HUES48 (cell line): ENCODE results near the gene MED27.

Experiments used
- H3K27ac ChIP-seq: one replicate; pipeline ENCODE4 v1.7.0; 2013; ENCODE audit warnings: low read depth, low read length, inconsistent platforms
- H3K27me3 ChIP-seq: 2 replicates; pipeline ENCODE4 v1.6.1; 2013; ENCODE audit warnings: mild to moderate bottlenecking, low read length; ENCODE audit not compliant: control insufficient read depth, insufficient read depth
- H3K36me3 ChIP-seq: 2 replicates; pipeline ENCODE4 v1.6.1; 2013; ENCODE audit warnings: low read length; ENCODE audit not compliant: control insufficient read depth, insufficient read depth
- H3K4me1 ChIP-seq: 2 replicates; pipeline ENCODE4 v1.6.1; 2013; ENCODE audit warnings: mild to moderate bottlenecking, low read length; ENCODE audit not compliant: control insufficient read depth, insufficient read depth
- H3K4me3 ChIP-seq: 2 replicates; pipeline ENCODE4 v1.5.1; 2013; ENCODE audit warnings: mild to moderate bottlenecking, low read depth, low read length
- H3K9ac ChIP-seq: 2 replicates; pipeline ENCODE4 v1.6.1; 2013; ENCODE audit warnings: mild to moderate bottlenecking, low read depth, low read length, moderate library complexity
- H3K9me3 ChIP-seq: 2 replicates; pipeline ENCODE4 v1.6.1; 2013; ENCODE audit warnings: low read length; ENCODE audit not compliant: control insufficient read depth, insufficient read depth

Gene MED27

DNA sequence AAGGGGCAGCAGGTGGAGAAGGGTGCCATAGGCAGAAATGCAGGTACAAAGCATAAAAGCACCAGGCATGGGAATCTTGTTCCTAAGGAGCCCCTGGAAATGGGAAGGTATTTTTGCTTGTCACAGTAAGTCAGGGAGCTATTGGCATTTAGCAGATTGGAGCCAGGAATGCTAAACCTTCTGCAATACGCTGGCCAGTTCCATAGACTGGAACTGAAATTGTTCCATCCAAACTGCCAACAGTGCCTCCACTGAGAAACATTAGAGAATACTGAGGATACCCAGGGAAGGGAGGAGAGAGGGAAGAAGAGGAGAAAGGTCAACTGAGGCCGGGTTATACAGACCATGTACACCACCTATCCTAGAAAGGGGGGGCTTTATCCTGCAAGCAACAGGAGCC, 162.7 kb downstream of the MED27 start:
- Histone ChIP-seq H3K27me3 (no peaks in the 10 kb centered on the region), H3K9ac (no peak overlapping the region), H3K36me3 (no peaks in the 10 kb centered on the region), H3K4me3 (no peak overlapping the region), H3K9me3 (no peaks in the 10 kb centered on the region), H3K4me1 (0 out of 2 replicates have a peak, but pooled peaks cover 3% of the 10 kb centered on the region), H3K27ac (no peak overlapping the region)

GRCh38 chr9:131915181-131915580, 164.5 kb downstream of the MED27 start:
- Histone ChIP-seq H3K27me3 (no peaks in the 10 kb centered on the region), H3K9ac (no peak overlapping the region)

DNA sequence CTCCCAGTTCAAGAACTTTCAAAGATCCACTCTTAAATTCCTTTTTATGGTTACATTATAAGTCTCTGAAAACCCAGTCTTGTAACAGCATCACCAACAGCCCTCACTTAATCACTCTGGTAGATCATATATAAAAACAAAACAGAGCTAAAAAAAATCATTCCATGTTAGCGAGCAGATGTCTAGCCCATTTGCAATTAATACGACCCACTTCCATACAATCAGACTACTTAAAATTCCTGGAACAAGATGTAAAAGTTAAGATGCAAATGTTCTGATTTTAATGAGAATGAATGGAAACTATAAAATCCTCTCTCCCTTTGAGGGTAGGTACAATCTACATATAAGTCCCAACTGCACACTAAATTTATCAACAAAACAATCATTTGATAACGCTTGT, 167.0 kb downstream of the MED27 start:
- Histone ChIP-seq H3K9me3 (no peaks in the 10 kb centered on the region), H3K36me3 (no peaks in the 10 kb centered on the region), H3K4me1 (peaks cover 11% of the 10 kb centered on the region), H3K4me3 (no peak overlapping the region), H3K9ac (no peak overlapping the region), H3K27ac (no peak overlapping the region), H3K27me3 (no peaks in the 10 kb centered on the region)

More at GRCh38 chr9:131915181-131915580, 164.5 kb downstream of the MED27 start:
- peaks cover 9% of the 10 kb centered on the region for H3K4me1 ChIP-seq
- no peaks in the 10 kb centered on the region for H3K9me3 ChIP-seq
- no peak overlapping the region for H3K4me3 ChIP-seq
- no peak overlapping the region for H3K27ac ChIP-seq
- no peaks in the 10 kb centered on the region for H3K36me3 ChIP-seq

DNA sequence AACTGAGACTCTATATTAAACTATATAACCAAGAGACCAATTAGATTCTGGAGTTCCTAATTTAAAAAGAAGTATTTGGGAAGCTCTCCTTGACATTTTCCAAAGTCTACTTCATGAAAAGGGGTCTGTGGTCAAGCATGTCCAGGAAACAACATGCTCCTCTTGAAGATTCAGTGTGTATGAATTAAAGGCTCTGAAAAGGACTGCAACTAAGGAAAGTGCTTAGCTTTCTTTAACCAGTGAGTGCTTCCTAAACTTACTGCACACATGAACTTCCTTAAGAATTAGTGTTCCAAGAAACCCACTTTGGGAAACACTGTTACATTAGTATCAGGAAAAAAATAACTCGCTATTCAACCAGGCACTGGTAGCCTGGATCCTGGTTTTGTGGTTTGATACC, 167.6 kb downstream of the MED27 start:
- Histone ChIP-seq H3K36me3 (no peaks in the 10 kb centered on the region), H3K27ac (no peak overlapping the region)

DNA sequence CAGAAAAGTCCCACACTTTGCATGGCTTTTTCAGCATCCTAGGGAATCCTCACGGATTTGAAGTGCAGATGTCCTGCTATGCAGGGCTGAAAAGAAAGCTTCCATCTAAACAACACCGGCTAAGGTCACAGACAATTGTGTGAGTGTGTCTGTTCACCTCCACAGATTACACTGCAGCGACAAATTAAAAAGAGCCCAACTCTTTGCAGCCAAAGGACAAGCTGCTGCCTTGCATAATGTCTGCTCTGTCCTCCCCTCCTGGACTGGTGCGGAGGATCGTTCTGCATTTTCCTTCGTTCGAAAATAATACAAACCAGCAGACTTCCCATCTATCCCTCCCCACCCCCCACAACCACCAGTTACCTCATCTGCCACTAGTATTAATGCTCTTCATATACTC, 169.1 kb downstream of the MED27 start:
- H3K27ac ChIP-seq, result peak overlapping the region; percentile 46
- no peak overlapping the region for H3K4me3 ChIP-seq
- no peaks in the 10 kb centered on the region for H3K27me3 ChIP-seq

More for the DNA sequence above, 167.6 kb downstream of the MED27 start:
- Histone ChIP-seq H3K27me3 (no peaks in the 10 kb centered on the region), H3K4me3 (no peak overlapping the region), H3K9ac (no peak overlapping the region), H3K4me1 (peaks cover 11% of the 10 kb centered on the region), H3K9me3 (no peaks in the 10 kb centered on the region)

DNA sequence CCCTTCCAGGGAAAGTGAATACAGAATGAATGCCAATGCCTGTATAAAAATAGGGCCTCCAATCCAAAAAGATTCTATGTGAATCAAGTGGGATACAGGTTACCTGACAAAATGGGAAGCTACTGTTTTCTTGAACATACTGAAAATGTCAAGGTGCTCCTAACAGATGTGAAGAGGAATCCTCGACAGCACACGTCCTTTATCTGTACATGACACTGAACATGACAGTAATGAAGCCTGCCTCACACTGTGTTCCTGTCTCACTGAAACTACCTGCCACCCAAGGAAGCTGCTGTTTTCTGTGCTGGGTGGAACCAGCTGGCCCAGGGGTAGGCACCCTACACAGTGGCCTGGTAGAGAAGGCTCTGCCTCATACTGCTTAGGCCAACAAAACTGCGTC, 174.5 kb downstream of the MED27 start:
- Histone ChIP-seq H3K4me3 (no peak overlapping the region), H3K27me3 (no peaks in the 10 kb centered on the region), H3K9ac (no peak overlapping the region), H3K4me1 (peaks cover 11% of the 10 kb centered on the region), H3K9me3 (no peaks in the 10 kb centered on the region), H3K36me3 (no peaks in the 10 kb centered on the region), H3K27ac (no peak overlapping the region)

More for the DNA sequence above, 169.1 kb downstream of the MED27 start:
- Histone ChIP-seq H3K36me3 (no peaks in the 10 kb centered on the region), H3K4me1 (peaks cover 11% of the 10 kb centered on the region), H3K9ac (no peak overlapping the region), H3K9me3 (no peaks in the 10 kb centered on the region)

- H3K27ac ChIP-seq, result peak overlapping the region; percentile 56
- H3K27me3 ChIP-seq, result no peaks in the 10 kb centered on the region
- H3K9ac ChIP-seq, result no peak overlapping the region
- H3K36me3 ChIP-seq, result no peaks in the 10 kb centered on the region
- H3K4me1 ChIP-seq, result peaks cover 30% of the 10 kb centered on the region
- H3K9me3 ChIP-seq, result no peaks in the 10 kb centered on the region
- H3K4me3 ChIP-seq, result no peak overlapping the region
Observed at GRCh38 chr9:131899296-131900228, 180.1 kb downstream of the MED27 start.

DNA sequence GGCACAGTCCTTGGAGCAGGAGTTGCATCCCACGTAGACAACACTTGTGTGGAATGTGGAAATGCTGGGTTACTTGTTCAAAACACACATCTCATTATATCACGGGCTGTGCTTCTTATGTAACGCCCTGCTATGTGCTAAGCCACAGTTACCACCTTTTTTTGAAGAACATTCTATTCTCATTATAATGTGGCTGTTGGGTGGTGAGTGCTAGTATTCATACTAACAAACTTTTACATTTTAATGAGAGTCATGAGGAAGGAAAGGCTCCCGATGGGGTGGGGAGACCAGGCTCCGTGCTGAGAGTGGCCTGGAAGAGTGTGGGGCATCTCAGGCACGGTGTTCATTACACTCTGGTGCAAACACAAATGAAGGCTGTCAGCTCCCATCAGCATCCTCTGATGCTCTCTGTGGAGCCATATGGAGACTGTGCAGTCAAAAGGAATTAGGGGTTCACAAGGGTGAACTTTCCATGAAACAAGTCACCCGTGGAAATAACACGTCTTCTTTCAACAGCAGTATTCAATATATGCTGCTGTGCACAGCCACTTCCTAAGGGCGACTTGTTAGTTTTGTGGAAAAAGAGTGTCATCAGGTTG, 186.7 kb downstream of the MED27 start:
- Histone ChIP-seq H3K9me3 (no peaks in the 10 kb centered on the region), H3K9ac (no peak overlapping the region), H3K27me3 (no peaks in the 10 kb centered on the region), H3K27ac (no peak overlapping the region), H3K4me1 (peaks cover 55% of the 10 kb centered on the region), H3K36me3 (no peaks in the 10 kb centered on the region), H3K4me3 (peak overlapping the region; percentile 26; the same call in 1 of the 2 replicates)

GRCh38 chr9:131892162-131892707, 187.4 kb downstream of the MED27 start:
- Histone ChIP-seq H3K27me3 (no peaks in the 10 kb centered on the region), H3K27ac (peak overlapping the region; percentile 23), H3K9me3 (no peaks in the 10 kb centered on the region), H3K9ac (no peak overlapping the region), H3K36me3 (no peaks in the 10 kb centered on the region), H3K4me1 (peaks cover 61% of the 10 kb centered on the region), H3K4me3 (no peak overlapping the region)

DNA sequence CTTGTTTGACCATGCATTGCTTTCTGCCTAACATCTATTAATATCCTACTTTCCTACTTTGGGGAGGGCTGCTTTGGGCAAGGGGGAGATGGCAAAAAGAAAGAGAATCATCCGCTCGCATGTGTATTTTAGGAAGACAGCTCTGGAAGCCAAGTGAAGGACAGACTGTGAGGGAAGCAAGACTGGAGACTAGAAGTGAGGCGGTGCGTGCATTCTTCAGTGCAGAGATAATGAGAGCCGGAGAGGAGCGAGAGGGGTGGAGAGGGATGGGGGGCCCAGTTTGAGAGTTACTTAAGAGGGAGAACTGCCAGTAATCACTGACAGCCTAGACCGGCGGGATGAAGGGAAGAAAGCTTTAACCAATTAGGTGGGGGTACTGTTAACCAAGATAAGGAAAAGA, 188.1 kb downstream of the MED27 start:
- H3K9ac ChIP-seq, result no peak overlapping the region
- H3K27me3 ChIP-seq, result no peaks in the 10 kb centered on the region
- no peak overlapping the region for H3K4me3 ChIP-seq
- H3K27ac ChIP-seq, result no peak overlapping the region
- peaks cover 61% of the 10 kb centered on the region for H3K4me1 ChIP-seq
- H3K36me3 ChIP-seq, result no peaks in the 10 kb centered on the region
- H3K9me3 ChIP-seq, result no peaks in the 10 kb centered on the region
